MM.1S (cell line): Measurements from ENCODE around the gene TRIM59.

ENCODE experiments used
- DNase-seq: peaks from one replicate; pipeline ENCODE4 v3.0.0-alpha.2; 2015
- H2AFZ ChIP-seq: fragments of 300-600 bp; sonication (generic); 2 replicates; pipeline ENCODE4 v1.6.0; 2016; ENCODE audit warnings: antibody characterized with exemption, low read length
- H3F3A ChIP-seq: fragments of 300-600 bp; sonication (generic); 2 replicates; pipeline ENCODE4 v1.6.1; 2016; ENCODE audit warnings: mild to moderate bottlenecking, antibody characterized with exemption, low read length, moderate library complexity, mixed read lengths; ENCODE audit not compliant: insufficient read depth
- H3K27ac ChIP-seq: fragments of 300-600 bp; sonication (generic); 2 replicates; pipeline ENCODE4 v1.5.1; 2016; ENCODE audit warnings: mild to moderate bottlenecking, low read length
- H3K27me3 ChIP-seq: fragments of 300-600 bp; sonication (generic); replicated peaks from 2 replicates; pipeline ENCODE4 v1.6.0; 2016; ENCODE audit warnings: low read length; ENCODE audit not compliant: insufficient read depth
- H3K36me3 ChIP-seq: fragments of 300-600 bp; sonication (generic); replicated peaks from 2 replicates; pipeline ENCODE4 v1.6.1; 2016; ENCODE audit warnings: mild to moderate bottlenecking, low read length, mixed read lengths; ENCODE audit not compliant: insufficient read depth
- H3K4me1 ChIP-seq: fragments of 300-600 bp; sonication (generic); 2 replicates; pipeline ENCODE4 v1.6.1; 2016; ENCODE audit warnings: low read length, mixed read lengths
- H3K4me2 ChIP-seq: fragments of 300-600 bp; sonication (generic); 2 replicates; pipeline ENCODE4 v1.6.0; 2016; ENCODE audit warnings: low read depth, low read length
- H3K4me3 ChIP-seq: fragments of 300-600 bp; sonication (generic); 2 replicates; pipeline ENCODE4 v1.5.1; 2016; ENCODE audit warnings: low read length, mixed read lengths
- H3K79me2 ChIP-seq: fragments of 300-600 bp; sonication (generic); 2 replicates; pipeline ENCODE4 v1.6.1; 2016; ENCODE audit warnings: mixed run types, low read length, mixed read lengths
- H3K9ac ChIP-seq: fragments of 300-600 bp; sonication (generic); 2 replicates; pipeline ENCODE4 v1.6.1; 2016; ENCODE audit warnings: low read length, mixed read lengths
- H3K9me2 ChIP-seq: fragments of 300-600 bp; sonication (generic); replicated peaks from 2 replicates; pipeline ENCODE4 v1.6.1; 2016; ENCODE audit warnings: mild to moderate bottlenecking, low read length, mixed read lengths; ENCODE audit not compliant: insufficient read depth
- H3K9me3 ChIP-seq: fragments of 300-600 bp; sonication (generic); replicated peaks from 2 replicates; pipeline ENCODE4 v1.6.1; 2016; ENCODE audit warnings: mild to moderate bottlenecking, low read length, mixed read lengths; ENCODE audit not compliant: insufficient read depth
- H4K20me1 ChIP-seq: fragments of 300-600 bp; sonication (generic); 2 replicates; pipeline ENCODE4 v1.6.1; 2016; ENCODE audit warnings: mild to moderate bottlenecking, low read length, moderate library complexity, mixed read lengths; ENCODE audit not compliant: insufficient read depth
- EZH2 ChIP-seq: fragments of 300-600 bp; sonication (generic); optimal IDR thresholded peaks from 2 replicates; pipeline ENCODE3; 2017; ENCODE audit warnings: low read depth, mild to moderate bottlenecking, antibody characterized with exemption, low read length, mixed read lengths
- EZH2phosphoT487 ChIP-seq: fragments of 300-600 bp; sonication (generic); IDR thresholded peaks from 2 replicates; pipeline ENCODE4 v1.6.1; 2018; ENCODE audit warnings: antibody characterized with exemption, low read length
- TF ChIP-seq, protein P1 (sequence below): fragments of 300-600 bp; sonication (generic); IDR thresholded peaks from 2 replicates; pipeline ENCODE4 v1.5.1; 2016; ENCODE audit warnings: antibody characterized with exemption, low read length, mixed read lengths

TRIM59 gene

DNA sequence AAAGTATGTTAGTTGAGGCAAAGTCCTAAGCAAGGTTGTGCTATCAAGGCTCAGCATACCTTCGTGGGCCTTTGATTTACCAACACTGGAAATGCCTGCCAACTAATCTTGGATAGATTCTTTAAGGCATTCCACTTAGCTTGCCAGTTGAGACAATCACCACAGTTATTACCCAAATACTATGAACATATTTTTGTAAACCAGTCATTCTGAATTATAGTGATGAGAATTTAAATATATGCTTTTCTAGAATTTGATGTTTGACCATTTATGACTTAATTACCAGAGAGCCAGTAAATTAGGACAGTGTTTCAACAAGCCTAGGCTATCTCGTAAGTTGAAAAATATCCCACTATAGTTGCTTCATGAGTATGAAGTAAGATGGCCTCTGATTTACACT is 15.5 kb downstream of the TRIM59 start:
- Histone ChIP-seq H3K27ac (no peak overlapping the region), H3K79me2 (peaks cover 99% of the 10 kb centered on the region), H3K4me2 (no peak overlapping the region), H3F3A (peaks cover 86% of the 10 kb centered on the region), H3K4me3 (no peak overlapping the region), H2AFZ (no peak overlapping the region), H3K36me3 (peaks cover 64% of the 10 kb centered on the region), H3K9ac (no peak overlapping the region), H3K9me3 (no peaks in the 10 kb centered on the region), H3K9me2 (no peaks in the 10 kb centered on the region), H3K27me3 (no peaks in the 10 kb centered on the region), H4K20me1 (peaks cover 3% of the 10 kb centered on the region; the same call in 1 of the 2 replicates), H3K4me1 (no peaks in the 10 kb centered on the region)
- no peak for DNase-seq
- TF ChIP-seq, protein P1, sequence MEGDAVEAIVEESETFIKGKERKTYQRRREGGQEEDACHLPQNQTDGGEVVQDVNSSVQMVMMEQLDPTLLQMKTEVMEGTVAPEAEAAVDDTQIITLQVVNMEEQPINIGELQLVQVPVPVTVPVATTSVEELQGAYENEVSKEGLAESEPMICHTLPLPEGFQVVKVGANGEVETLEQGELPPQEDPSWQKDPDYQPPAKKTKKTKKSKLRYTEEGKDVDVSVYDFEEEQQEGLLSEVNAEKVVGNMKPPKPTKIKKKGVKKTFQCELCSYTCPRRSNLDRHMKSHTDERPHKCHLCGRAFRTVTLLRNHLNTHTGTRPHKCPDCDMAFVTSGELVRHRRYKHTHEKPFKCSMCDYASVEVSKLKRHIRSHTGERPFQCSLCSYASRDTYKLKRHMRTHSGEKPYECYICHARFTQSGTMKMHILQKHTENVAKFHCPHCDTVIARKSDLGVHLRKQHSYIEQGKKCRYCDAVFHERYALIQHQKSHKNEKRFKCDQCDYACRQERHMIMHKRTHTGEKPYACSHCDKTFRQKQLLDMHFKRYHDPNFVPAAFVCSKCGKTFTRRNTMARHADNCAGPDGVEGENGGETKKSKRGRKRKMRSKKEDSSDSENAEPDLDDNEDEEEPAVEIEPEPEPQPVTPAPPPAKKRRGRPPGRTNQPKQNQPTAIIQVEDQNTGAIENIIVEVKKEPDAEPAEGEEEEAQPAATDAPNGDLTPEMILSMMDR = no peak
- no peak for TF ChIP-seq EZH2
- TF ChIP-seq EZH2phosphoT487 = no peak

DNA sequence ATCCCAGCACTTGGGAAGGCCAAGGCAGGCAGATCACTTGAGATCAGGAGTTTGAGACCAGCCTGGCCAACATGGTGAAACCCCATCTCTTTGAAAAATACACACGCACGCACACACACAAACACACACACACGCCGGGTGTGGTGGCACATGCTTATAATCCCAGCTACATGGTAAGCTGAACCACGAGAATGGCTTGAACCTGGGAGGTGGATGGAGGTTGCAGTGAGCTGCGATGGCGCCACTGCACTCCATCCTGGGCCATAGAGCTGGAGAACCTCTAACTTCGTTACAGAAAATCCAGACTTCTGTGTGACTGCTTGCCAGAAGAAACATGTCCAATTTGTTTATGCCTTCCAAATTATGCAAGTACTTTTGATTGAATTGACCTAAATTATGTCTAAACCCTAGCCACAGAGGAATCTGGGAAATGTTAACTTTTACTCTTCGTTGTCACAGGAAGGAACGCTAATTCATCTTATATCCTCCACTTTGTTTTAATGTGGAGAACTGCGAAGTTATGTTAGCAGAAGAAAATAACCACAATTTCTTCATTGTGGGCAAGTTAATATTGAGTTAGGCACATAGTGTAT is 21.7 kb downstream of the TRIM59 start:
- H3K4me3 ChIP-seq = no peak overlapping the region
- no peaks in the 10 kb centered on the region for H3K9me2 ChIP-seq
- H3K27me3 ChIP-seq = no peaks in the 10 kb centered on the region
- no peak for DNase-seq
- no peaks in the 10 kb centered on the region for H3K4me1 ChIP-seq
- H3K9ac ChIP-seq = no peak overlapping the region
- peaks cover 86% of the 10 kb centered on the region for H3K36me3 ChIP-seq
- H4K20me1 ChIP-seq = no peaks in the 10 kb centered on the region
- peaks cover 100% of the 10 kb centered on the region for H3K79me2 ChIP-seq
- TF ChIP-seq EZH2phosphoT487 (no peak), EZH2 (no peak)
- TF ChIP-seq, protein P1 = no peak
- no peaks in the 10 kb centered on the region for H3K9me3 ChIP-seq
- no peak overlapping the region for H2AFZ ChIP-seq
- H3K4me2 ChIP-seq = no peak overlapping the region
- H3K27ac ChIP-seq = no peak overlapping the region
- H3F3A ChIP-seq = peaks cover 65% of the 10 kb centered on the region

DNA sequence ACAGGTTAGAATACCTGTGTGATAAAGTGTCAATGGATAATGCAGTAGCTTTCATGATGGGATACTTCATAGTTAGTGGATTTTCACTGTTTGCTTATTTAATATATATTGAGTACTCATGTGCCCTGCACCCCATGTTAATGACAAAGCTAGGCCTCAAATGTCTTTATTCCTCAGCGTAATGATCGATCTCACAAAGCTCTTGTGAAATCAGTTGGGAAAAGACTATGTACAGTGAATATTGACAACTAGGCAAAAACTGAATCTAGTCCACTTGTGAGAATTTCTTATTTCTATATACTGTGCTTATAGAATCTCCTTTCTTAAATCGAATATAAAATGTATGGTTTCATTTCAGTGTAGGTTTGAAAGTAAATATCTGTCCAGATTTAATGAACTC is 32.3 kb downstream of the TRIM59 start:
- H3K9me2 ChIP-seq = no peaks in the 10 kb centered on the region
- no peaks in the 10 kb centered on the region for H3K9me3 ChIP-seq
- H4K20me1 ChIP-seq = peaks cover 5% of the 10 kb centered on the region
- no peak overlapping the region for H3K4me3 ChIP-seq
- H3K9ac ChIP-seq = no peak overlapping the region
- peaks cover 72% of the 10 kb centered on the region for H3F3A ChIP-seq
- H3K79me2 ChIP-seq = peaks cover 99% of the 10 kb centered on the region
- peaks cover 35% of the 10 kb centered on the region for H3K4me1 ChIP-seq
- H3K4me2 ChIP-seq = no peak overlapping the region
- no peak for DNase-seq
- no peaks in the 10 kb centered on the region for H3K27me3 ChIP-seq
- no peak overlapping the region for H3K27ac ChIP-seq
- no peak overlapping the region for H2AFZ ChIP-seq
- TF ChIP-seq EZH2 (no peak), EZH2phosphoT487 (no peak)
- TF ChIP-seq, protein P1 = no peak
- peaks cover 50% of the 10 kb centered on the region for H3K36me3 ChIP-seq
